G401.6 (cell line): ENCODE data around the gene AXL.
A peak's percentile ranks its signal among the peaks of the same experiment; 100 is the strongest.

Source experiments
- FAIRE-seq: peaks from 2 replicates; lab custom pipeline; 2012; peaks lifted over from hg19 to GRCh38; lab: Jason Lieb, UNC

AXL gene

GRCh38 chr19:41235480-41235879 is 16.5 kb downstream of the AXL start:
- no peak for FAIRE-seq

DNA sequence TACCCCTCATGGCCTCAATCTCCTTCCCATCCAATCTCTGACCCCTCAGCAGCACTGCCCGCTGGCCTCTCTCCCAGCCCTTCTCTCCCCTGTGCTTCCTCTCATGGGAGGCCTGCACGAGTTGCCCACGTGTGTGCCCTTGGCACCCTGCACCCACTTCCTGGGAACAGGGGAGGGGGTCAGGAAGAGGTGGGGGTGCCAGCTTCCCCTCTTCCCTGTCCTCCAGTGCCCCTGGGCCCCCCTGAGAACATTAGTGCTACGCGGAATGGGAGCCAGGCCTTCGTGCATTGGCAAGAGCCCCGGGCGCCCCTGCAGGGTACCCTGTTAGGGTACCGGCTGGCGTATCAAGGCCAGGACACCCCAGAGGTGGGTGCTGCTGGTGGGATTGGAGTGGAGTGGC is 19.2 kb downstream of the AXL start:
- FAIRE-seq = no peak

- no peak for FAIRE-seq
These were observed 20.3 kb downstream of the AXL start for GRCh38 chr19:41239363-41239762.

GRCh38 chr19:41239961-41240574 is 21.0 kb downstream of the AXL start:
- no peak for FAIRE-seq

DNA sequence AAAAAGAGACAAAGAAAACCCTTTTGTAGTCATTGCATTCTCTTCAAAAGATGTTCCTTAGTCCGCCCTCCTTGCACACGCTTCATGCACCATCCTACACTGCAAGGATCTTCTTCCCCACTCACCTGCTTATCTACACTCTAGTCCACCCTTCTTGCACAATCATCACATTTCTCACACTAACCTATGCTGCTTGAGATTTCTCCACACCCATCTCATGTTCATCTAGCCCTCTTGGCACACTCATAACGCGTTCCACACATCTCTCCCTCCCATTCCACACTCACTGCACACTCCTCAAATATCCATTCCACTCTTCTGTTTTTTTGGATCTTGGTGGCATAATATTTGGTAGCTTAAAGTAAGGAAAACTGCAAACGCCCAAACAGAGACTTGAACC is 22.8 kb downstream of the AXL start:
- no peak for FAIRE-seq

GRCh38 chr19:41244117-41244516 is 25.1 kb downstream of the AXL start:
- no peak for FAIRE-seq

- FAIRE-seq = no peak
These were observed 26.8 kb downstream of the AXL start for GRCh38 chr19:41245843-41246242.

GRCh38 chr19:41248895-41249294 is 29.9 kb downstream of the AXL start:
- FAIRE-seq = no peak

DNA sequence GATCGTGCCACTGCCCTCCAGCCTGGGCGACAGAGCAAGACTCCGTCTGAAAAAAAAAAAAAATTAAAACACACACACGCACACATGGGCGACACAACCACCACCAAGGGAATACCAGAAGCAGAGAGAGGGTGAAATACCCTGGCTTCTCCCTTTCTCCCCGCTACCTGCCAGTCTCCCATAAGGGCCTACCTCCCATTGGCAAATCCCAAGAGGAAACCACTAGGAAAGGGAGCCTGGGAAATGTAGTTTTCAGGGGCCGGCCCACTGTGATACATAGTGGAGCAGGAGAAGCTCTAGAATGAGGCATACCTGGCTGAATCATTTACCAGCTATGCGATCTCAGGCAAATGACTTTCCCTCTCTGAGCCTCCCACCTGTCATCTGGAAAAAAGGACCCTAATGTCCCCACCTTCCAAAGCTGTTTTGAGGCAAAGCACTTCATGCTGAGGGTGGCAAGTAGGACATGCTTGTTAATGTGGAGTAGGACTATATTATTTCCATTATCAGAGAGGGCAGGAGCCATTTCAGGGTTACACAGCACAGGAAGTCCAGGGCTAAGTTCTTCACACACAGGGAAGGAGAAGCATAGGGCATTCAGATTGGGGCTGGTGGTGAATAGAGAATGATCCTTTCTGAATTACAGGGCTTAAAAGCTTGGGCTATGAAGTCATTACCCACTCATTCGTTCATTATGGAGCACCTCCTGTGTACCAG is 30.8 kb downstream of the AXL start:
- no peak for FAIRE-seq

DNA sequence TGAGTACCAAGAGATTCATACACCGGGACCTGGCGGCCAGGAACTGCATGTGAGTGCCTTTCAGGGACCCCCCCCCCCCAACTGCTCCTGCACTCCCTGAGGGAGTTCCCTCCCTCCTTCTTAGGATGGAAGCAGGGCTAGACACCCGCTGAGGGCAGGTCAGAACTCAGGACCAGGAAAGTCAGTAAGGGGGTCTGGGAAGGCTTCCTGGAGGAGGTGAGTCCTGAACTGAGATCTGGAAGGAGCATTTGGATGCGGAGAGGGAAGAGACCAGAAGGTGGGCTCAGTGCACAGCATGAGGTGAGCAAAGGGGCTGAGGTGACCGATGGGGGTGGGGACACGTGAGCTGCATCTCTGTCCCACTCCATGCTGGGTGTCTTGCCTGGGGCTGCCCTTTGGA is 34.6 kb downstream of the AXL start:
- no peak for FAIRE-seq

DNA sequence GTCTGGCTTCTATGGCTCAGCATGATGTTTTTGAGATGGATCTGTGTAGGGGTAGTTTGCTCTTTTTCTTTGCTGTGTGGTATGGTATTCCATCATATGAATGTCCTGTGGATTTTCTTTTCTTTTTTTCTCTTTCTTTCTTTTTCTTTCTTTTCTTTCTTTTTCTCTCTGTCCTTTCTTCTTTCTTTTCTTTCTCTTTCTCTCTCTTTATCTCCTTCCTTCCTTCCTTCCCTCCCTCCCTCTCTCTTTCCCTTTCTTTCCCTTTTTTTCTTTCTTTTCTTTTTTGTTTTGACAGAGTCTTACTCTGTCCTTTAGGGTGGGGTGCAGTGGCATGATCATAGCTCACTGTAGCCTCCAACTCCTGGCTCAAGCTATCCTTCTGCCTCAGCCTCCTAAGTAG is 36.1 kb downstream of the AXL start:
- FAIRE-seq = no peak

- FAIRE-seq = no peak
These were observed 42.6 kb downstream of the AXL start for GRCh38 chr19:41261474-41262190.

DNA sequence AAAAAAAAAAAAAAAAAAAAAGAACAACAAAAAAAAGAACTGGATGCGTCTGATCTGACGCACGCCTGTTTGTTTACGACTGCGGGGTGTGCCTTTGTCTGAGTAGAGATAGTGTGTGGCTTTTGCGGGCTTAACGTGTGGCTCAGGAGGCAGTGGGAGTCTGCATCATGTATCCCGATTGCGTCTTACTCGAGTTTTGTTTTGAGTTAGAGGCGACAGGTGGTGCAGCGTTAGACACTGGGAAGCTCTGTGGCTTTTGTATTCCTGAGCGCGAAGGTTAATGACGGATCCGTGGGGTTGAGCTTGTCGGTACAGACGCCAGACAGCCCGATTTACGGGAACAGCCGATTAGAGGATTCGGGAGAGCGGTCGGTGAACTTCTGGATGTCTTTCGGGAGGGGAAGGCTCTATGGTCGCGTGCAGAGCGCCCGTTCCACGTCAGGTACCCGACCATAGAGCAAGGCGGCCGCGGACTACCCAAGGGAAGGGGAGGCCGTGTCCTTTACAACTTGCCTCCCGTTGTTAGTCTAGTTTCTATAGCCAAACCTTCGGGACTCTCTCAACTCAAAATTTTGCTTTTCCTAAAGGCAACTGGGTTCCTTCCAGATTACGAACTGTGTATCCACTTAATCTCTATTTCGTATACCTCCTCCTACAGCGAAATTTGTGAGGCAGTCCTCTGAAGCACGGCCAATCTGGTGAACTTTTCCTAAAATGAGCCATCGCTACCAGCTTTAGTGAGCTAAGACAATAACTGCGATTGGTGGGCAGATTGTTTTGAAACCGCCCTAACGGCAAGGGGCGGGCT is 44.2 kb downstream of the AXL start:
- FAIRE-seq = no peak

DNA sequence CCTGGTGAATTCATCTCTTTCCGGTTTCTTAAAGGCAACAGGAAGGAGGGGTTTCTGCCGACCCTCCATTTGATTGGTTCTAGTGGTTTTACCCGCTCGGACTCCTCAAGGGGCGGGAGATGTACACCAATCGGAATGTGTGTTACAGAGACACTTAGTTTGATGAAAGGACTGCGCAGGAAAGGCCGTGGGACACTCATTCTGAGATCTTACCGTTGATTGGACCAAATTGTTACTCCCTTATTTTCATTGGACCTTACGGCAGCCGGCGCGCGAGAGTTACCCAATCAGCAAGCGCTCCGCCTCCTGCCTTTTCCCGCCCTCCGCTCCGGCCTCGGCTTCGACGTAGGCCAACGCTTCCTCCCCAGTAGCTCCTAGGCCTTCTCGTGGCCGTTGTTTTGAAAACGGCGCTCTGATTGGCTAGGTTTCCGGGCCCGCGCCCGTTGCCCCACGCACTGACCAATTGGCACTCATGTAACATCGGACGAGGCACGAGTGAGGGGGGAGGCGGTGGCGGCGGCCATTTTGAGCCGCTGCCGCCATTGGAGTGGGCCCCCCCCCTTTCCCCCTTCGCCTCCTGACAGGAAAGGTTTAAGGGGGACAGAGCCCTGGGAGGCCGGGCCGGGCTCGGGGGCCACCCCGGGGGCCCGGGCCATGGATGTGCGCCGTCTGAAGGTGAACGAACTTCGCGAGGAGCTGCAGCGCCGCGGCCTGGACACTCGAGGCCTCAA is 45.0 kb downstream of the AXL start, which contains the start of gene HNRNPUL1:
TSS of gene HNRNPUL1 (plus strand) at position 523 of the 731 bp plus-strand sequence. CDS start at position 655, 132 bp downstream.
- FAIRE-seq = peak; percentile 100

GRCh38 chr19:41264581-41265394 is 45.8 kb downstream of the AXL start:
- FAIRE-seq = no peak

GRCh38 chr19:41265395-41266153 is 46.6 kb downstream of the AXL start:
- FAIRE-seq = no peak

DNA sequence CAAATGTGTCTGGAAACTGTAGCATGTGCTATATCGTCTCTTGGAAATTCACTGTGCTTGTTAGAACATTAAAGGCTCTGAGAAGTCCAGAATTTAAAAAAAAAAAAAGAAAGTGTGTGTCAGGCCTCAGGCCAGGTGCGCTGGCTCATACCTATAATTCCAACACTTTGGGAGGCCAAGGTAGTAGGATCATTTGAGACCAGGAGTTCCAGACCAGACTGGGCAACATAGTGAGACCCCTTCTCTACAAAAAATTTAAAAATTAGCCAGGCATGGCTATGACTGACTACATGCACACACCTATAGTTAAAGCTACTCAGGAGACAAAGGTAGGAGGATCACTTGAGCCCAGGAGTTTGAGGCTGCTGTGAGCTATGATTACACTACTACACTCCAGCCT is 50.0 kb downstream of the AXL start:
- no peak for FAIRE-seq

- FAIRE-seq = no peak
These were observed 50.5 kb downstream of the AXL start for GRCh38 chr19:41269571-41269970.

DNA sequence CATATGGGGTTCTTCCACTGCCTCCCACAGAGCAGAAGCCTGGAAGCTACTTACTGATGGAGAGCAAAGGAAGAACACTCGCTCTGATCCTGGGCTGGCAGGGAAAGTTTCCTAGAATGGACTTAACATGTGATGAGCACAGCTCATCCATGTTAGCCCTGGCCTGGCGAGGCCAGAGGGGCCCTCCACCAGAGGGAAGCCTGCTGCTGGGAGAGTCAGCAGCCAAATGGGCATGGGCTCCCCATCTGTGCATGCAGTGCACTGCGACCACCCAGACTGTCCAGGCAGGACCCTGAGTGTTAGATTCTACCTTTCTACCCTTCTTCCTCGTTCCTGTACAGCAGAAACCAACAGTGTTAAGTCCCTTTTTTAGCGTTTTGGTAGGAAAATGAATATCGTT is 54.1 kb downstream of the AXL start:
- FAIRE-seq = no peak

DNA sequence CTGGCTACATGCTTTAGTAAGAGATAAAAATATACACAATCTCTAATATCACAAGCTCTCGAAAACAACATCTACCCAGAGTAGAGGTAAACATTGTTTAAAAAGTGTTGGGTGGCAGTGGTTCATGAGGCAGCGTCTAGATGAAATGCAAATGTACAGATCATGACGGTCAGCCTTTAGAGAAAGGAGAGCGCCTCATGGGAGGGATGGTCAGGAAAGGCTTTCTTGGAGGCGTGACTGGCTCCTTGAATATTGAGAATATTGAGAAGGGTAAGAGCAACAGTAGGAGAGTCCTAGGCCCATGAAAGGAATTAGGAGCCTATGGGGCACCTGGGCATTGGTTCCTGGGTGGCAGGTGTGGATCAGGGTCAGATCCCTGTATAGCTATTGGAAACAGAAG is 55.8 kb downstream of the AXL start:
- FAIRE-seq = no peak
